Measurements from ENCODE around the gene BDNF. TPM values are rescaled to one million over a fixed set of nuclear protein-coding genes. Genes with fewer than 3 reads are reported as not detected.

Gene BDNF
- total and polyA plus RNA-seq, 2 of the 8 experiments (the other 6 are each of a cell fraction or from before 2014, with no cell fraction given) = 2.4 to 5.4 TPM

DNA sequence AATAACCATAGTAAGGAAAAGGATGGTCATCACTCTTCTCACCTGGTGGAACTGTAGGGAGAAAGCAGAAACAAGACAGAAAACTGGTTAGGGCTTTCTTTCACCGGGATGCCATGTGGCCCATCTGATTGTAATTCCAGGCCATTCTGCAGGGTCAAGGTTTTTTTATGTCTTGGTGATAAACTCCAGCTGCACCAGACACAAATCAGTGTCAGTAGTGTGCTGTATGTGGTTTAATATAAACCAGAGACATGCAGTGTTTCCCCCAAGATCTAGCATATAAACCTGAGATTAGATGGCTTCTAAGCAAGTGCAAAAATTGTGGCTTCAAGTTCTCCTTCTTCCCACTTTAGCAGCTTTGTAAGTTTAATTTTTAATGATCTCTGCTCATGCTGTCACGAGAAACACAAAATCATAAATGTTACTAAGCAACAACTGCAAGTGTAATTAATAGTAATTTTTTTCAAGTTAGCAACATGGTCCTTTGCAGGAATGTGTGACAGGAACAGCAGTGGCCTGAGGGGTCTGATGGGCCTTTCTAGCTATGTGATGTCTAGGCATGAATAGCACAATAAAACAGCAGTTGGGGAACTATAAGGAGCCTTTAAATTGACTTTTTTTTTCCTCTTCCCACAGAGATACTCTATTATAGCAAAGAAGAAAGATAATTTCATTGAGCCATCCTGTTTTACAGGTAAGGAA is 41.6 kb downstream of the BDNF start:
- WGBS, 2 experiments (ENCODE audit: extremely low coverage in 1 of 2, insufficient coverage in 1 of 2, insufficient read length in 1 of 2, insufficient replicate concordance in 2 of 2, low coverage in 1 of 2, low lambda C conversion rate in 2 of 2, missing lambda C conversion rate in 1 of 2) = 94% methylated on average over 2 of the region's 2 CpGs; no CpG with 5 or more reads in 1 of the 2 experiments
- H3K79me2 ChIP-seq (ENCODE audit: control insufficient read depth in 1 of 2, insufficient read depth in 2 of 2, low read length in 2 of 2) = 0 out of 4 replicates have a peak, but pooled peaks cover 0 to 8% of the 10 kb centered on the region in 2 experiments

More for the DNA sequence above, 41.6 kb downstream of the BDNF start:
- ChIA-PET CTCF (ENCODE audit: partially characterized antibody) (interaction anchor here (0.6 to 1.6 kb wide), 3 partner anchors 9 to 1578 kb away, joined by 3 read pairs; no protein-coding TSS in a partner anchor), POLR2A (ENCODE audit: partially characterized antibody) (interaction anchor here (1.0 kb wide), 1 partner anchor 31 kb away, joined by 3 read pairs; no protein-coding TSS in a partner anchor)
- no peak overlapping the region for H3K23ac ChIP-seq (ENCODE audit: insufficient read length)
- no peaks in the 10 kb centered on the region for H4K20me1 ChIP-seq (replicated peaks in 1 of 2; ENCODE audit: control insufficient read depth in 1 of 2, insufficient read depth in 2 of 2, low read length in 2 of 2)
- H3K9ac ChIP-seq (replicated peaks in 1 of 4; ENCODE audit: extremely low read depth in 1 of 4, low read depth in 3 of 4, low read length in 3 of 4) = no peak overlapping the region
- no peak overlapping the region for H2BK15ac ChIP-seq (ENCODE audit: low read length)
- no peaks in the 10 kb centered on the region for H3K79me1 ChIP-seq (ENCODE audit: low read depth, low read length)
- TF ChIP-seq CHD2 (IDR thresholded peaks at IDR 0.05; ENCODE audit: low read length) = no peak
- H2BK20ac ChIP-seq (ENCODE audit: low read length) = no peak overlapping the region
- H2BK120ac ChIP-seq (replicated peaks; ENCODE audit: low read depth, low read length) = no peak overlapping the region
- H3K4me3 ChIP-seq (ENCODE audit: extremely low read depth in 1 of 4, insufficient read depth in 2 of 4, low read depth in 3 of 4, low read length in 4 of 4) = no peak overlapping the region
- H2AK5ac ChIP-seq (ENCODE audit: low read depth, low read length) = no peak overlapping the region
- peaks cover 2 to 13% (median 4%) of the 10 kb centered on the region in 4 experiments; a peak in 3 of 8 replicates for H3K36me3 ChIP-seq (ENCODE audit: control insufficient read depth in 2 of 4, insufficient read depth in 4 of 4, low read length in 3 of 4)
- FAIRE-seq (no peak), DNase-seq (ENCODE audit: low read depth in 1 of 2, low spot score in 2 of 2) (no peak)
- H4K8ac ChIP-seq (ENCODE audit: extremely low read depth, insufficient read depth, low read length) = no peak overlapping the region
- no peak overlapping the region for H3K18ac ChIP-seq (ENCODE audit: extremely low read depth, low read length)
- no peak overlapping the region for H2BK12ac ChIP-seq (ENCODE audit: low read depth, low read length)
- H3K27ac ChIP-seq (ENCODE audit: low read depth, low read length) = no peak overlapping the region
- H3K4me2 ChIP-seq (ENCODE audit: insufficient read depth in 1 of 2, low read depth in 2 of 2, low read length in 2 of 2) = no peak overlapping the region
- H2AFZ ChIP-seq (ENCODE audit: low read length) = no peak overlapping the region
- no peaks in the 10 kb centered on the region for H3K27me3 ChIP-seq (replicated peaks in 1 of 4; ENCODE audit: control insufficient read depth in 3 of 4, extremely low read depth in 1 of 4, insufficient read depth in 3 of 4, low read length in 3 of 4)
- H3K56ac ChIP-seq (replicated peaks; ENCODE audit: insufficient read length, low read depth, low read length) = no peak overlapping the region
- H3K4ac ChIP-seq (replicated peaks; ENCODE audit: insufficient read length, low read depth, low read length) = no peak overlapping the region
- H3K9me3 ChIP-seq (ENCODE audit: insufficient read depth in 2 of 2, low read depth in 1 of 2, low read length in 1 of 2) = peaks cover 4 to 5% of the 10 kb centered on the region in 2 experiments; a peak in 2 of 4 replicates
- H2BK5ac ChIP-seq (ENCODE audit: low read depth, low read length) = no peak overlapping the region
- H4K5ac ChIP-seq (ENCODE audit: insufficient read length, low read depth, low read length) = no peak overlapping the region
- no peaks in the 10 kb centered on the region for H3K4me1 ChIP-seq (replicated peaks in 1 of 4; ENCODE audit: control insufficient read depth in 3 of 4, insufficient read depth in 4 of 4, low read length in 3 of 4)
- no peak overlapping the region for H3K14ac ChIP-seq (ENCODE audit: insufficient read length)
- no peaks in the 10 kb centered on the region for H3K23me2 ChIP-seq (ENCODE audit: low read depth, low read length)
- no peak overlapping the region for H4K91ac ChIP-seq (replicated peaks; ENCODE audit: insufficient read length, low read length)
